ENCODE measurements around the gene DAND5. TPM values are rescaled to one million over a fixed set of nuclear protein-coding genes. Genes with fewer than 3 reads are reported as not detected.

DAND5 gene
- total RNA-seq, 1 donor from 2014 or later, result not detected

DNA sequence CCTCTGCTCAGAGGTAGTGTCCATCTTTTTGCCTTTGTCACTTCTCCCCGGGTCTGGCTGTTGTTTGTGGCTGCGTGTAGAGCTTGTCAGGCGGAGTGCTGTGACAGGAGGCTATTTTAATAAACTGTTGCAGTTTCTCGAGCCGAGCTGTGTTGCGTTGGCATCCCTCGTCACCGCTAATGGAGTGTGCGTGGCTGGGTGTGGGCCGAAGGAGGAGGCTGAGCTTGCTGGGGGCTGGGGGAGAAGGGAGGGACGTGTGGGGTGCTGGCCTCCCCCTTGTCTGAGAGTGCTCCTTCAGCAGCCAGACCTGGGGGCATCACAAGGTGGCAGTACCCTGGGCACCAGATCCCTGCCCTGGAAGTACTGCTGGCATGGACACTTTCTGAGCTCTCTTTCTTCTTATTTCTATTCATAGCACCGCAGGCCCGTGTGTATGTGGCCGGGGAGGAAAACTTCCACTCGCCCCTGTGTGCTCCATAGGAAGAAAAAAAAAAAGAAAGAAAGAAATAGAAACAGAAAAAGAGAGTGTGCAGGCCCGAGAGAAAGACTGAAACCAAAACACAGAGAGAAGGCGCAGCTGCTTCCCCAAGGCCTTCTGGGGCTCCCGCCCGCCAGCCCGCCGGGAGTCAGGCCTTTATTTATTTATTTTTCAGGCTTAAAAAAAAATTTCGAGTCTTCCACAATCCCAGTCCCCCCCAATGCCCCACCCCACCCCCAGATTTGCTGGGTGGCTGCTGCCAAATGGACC, 52.9 kb downstream of the DAND5 start:
- no peak for DNase-seq (ENCODE audit: low spot score)

DNA sequence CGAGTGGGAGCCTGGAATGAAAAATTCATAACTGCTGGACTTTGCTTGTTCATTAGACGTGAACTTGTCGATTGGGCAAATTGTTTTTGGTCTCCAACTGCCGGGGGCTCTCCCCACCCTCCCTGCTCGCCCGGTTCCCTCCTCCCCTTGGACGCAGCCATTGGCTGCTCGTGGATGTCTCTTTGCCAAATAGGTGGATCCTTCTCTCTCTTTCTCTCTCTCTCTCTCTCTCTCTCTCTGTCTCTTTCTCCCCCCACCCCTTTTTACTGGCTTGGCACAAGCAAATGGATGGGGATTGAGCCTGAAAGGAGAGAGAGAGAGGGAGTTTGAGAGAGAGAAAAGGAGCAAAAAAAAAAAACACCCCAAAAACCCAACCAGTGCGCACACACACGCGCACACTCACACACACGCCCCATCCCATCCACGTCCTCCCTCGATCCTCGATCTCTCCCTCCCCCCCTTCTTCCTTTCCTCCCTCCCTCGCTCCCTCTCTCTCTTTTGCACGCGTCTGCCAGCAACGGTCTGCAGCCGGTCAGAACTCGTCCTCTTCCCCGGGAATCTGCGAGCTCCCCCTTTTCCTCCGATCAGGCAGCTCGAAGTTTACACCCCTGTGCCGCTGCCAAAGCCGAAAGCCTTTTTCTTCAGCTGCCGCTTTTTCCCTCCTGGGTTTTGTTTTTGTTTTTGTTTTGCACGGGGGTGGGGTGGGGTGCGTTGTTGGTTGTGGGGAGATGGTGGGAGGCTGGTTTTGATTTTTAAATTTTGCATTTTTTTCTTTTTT, 53.7 kb downstream of the DAND5 start:
- peak; percentile 89 for DNase-seq (ENCODE audit: low spot score)

DNA sequence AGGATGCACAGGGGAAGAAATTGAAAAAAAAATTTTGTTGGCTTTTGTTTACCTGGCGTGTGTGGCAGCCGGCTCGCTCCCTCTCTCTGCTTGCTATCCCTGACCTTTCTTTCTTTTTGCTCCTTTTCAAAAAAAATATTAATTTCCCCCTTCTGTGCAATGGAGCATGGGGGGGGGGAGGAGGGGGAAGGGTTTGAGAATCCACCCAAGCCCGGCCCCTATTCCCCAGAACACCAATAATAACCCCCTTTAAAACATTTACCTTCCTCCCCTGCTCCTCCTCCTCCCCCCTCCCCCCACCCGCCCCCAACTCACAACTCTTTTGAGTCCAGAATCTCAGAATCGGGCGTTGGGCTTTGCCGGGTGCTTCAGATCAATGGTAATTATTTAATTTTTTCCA, 54.3 kb downstream of the DAND5 start:
- no peak for DNase-seq (ENCODE audit: low spot score)

Other genes starting within 250 kb of the DAND5 start
- gene TNPO2, start 245.6 kb upstream of the DAND5 start, total RNA-seq, result 111 TPM
- gene TRIR, start 234.9 kb upstream of the DAND5 start, total RNA-seq, result 132 TPM
- 55.6 TPM for gene GET3, start 232.1 kb upstream of the DAND5 start, total RNA-seq
- not detected for gene BEST2, start 217.8 kb upstream of the DAND5 start, total RNA-seq
- gene HOOK2, start 194.0 kb upstream of the DAND5 start, total RNA-seq, result 79.0 TPM
- gene JUNB, start 178.1 kb upstream of the DAND5 start, total RNA-seq, result 191 TPM
- gene PRDX2, start 167.8 kb upstream of the DAND5 start, total RNA-seq, result 196 TPM
- 4.4 TPM for gene THSD8, start 167.5 kb upstream of the DAND5 start, total RNA-seq
- 8.8 TPM for gene RNASEH2A, start 163.0 kb upstream of the DAND5 start, total RNA-seq
- not detected for gene RTBDN, start 135.0 kb upstream of the DAND5 start, total RNA-seq
- gene MAST1, start 131.1 kb upstream of the DAND5 start, total RNA-seq, result 0.36 TPM
- 42.2 TPM for gene DNASE2, start 88.1 kb upstream of the DAND5 start, total RNA-seq
- gene KLF1, start 82.4 kb upstream of the DAND5 start, total RNA-seq, result not detected
- gene GCDH, start 78.4 kb upstream of the DAND5 start, total RNA-seq, result 35.6 TPM
- gene SYCE2, start 50.3 kb upstream of the DAND5 start, total RNA-seq, result 0.52 TPM
- gene FARSA, start 35.9 kb upstream of the DAND5 start, total RNA-seq, result 60.9 TPM
- 643 TPM for gene CALR, start 31.0 kb upstream of the DAND5 start, total RNA-seq
- gene RAD23A, start 23.7 kb upstream of the DAND5 start, total RNA-seq, result 96.5 TPM
- 12.4 TPM for gene GADD45GIP1, start 12.4 kb upstream of the DAND5 start, total RNA-seq
- gene NFIX, start 25.9 kb downstream of the DAND5 start, total RNA-seq, result 91.7 TPM
- 3.0 TPM for gene LYL1, start 133.3 kb downstream of the DAND5 start, total RNA-seq
- gene TRMT1, start 147.2 kb downstream of the DAND5 start, total RNA-seq, result 54.6 TPM
- 57.0 TPM for gene NACC1, start 148.7 kb downstream of the DAND5 start, total RNA-seq
- gene STX10, start 180.8 kb downstream of the DAND5 start, total RNA-seq, result 37.3 TPM
- gene IER2, start 180.8 kb downstream of the DAND5 start, total RNA-seq, result 94.0 TPM

All from ureter (tissue), 1 donor.